HG03039 (cell line): ENCODE measurements around the gene C11orf58.
A peak's percentile ranks its signal among the peaks of the same experiment; 100 is the strongest.

Experiments used
- ATAC-seq: cut with Tn5 transposase; IDR thresholded peaks from one replicate; pipeline ENCODE4 v1.9.1; 2021; ENCODE audit warnings: mild to moderate bottlenecking, moderate library complexity; ENCODE audit not compliant: unreplicated experiment

Gene C11orf58

DNA sequence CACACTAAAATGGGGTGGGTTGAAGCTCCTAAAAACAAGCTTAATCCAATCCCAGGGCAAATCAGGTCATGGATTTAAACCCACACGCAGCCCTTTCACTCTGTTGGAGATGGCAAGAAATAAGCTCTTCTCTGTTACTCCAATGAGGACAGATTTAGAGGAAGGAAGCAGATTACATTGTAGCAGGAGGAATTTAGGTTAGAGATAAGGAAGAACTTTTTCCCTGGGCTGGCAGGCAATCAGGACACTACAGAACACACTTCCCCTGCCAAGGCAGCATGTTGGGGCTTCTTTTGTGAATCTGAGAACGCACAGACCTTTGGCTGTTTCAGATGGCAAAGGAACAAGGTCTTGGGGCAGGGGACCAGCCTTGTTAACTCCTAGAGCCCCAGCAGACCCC is 46.2 kb downstream of the C11orf58 start:
- ATAC-seq: no peak

DNA sequence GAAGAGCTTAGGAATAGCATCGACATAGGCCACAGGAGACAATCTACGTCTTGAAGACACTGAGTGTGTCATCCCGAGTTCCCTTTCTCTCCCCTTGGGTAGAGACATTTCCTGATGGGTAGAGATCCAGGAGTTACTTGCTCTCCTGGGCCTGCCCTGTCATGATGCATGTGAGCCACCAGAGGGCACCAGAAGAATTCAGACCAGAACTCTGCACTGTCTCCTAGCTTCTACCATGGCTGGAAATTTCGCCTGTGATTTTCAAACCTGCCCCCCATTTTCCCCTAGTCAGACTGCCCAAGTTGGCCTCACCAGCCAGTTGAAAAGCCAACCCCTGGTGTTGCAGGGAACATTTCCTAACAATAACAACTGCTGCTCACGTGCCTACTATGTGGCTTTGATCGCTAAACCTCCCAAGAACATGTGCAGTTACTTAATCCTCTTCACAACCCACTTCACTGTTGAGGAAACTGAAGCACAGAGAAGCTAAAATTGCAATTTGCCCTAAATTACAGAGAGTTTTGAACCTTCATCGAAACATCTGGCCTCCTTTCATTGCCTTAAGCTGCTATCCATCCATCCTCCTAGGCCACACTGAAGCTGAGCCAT is 47.2 kb downstream of the C11orf58 start:
- peak; percentile 83 for ATAC-seq

DNA sequence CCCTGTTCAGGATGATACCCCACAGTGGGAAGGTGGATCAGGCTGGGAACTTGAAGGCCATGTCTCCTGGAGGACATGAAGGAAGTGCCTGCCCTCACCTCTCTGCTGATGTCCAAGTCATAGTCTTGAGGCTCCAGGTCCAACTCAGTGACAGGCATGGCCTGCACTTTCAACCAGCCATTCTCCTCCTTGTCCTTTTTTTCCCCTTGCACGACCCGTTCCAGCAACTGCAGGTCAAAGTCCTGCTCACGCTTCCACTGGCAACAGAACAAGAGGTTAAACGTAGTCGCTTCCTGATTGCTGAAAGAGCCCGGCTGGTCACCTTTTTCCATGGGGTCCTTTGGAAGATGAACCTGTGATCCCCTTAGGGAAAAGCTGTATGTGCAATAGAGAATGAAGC is 47.7 kb downstream of the C11orf58 start:
- no peak for ATAC-seq

DNA sequence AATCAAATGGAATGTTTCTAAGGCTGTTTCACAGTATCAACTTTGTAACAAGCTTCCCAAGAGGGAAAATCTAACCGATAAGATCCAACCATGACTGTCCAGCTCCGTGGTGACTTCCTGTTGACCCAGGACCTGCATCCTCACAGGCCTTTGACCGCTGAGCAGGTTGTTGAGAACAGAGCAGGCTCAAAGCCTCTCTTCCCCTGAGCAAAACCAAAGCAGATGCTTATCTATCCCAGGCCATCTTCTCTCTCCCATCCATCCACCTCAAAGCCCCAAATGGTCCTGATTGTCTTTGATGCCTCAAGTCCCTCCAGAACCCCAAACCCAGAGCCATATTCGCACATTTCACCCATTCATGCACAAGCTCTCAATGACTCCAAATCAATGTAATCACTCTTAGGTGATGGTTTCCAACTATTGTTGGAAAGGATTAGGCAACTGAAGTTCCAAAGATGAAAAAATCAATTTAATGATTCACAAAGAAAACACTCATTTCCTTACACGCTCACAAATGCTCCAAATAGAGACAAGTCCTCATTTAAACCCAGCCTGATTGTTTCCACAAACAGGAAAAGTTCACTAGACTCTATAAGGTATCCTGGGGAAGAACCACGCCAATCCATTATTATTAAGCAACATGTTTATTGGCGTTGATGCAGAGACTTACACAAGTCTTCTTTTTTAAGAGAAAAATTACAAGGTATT is 48.7 kb downstream of the C11orf58 start:
- ATAC-seq: no peak

DNA sequence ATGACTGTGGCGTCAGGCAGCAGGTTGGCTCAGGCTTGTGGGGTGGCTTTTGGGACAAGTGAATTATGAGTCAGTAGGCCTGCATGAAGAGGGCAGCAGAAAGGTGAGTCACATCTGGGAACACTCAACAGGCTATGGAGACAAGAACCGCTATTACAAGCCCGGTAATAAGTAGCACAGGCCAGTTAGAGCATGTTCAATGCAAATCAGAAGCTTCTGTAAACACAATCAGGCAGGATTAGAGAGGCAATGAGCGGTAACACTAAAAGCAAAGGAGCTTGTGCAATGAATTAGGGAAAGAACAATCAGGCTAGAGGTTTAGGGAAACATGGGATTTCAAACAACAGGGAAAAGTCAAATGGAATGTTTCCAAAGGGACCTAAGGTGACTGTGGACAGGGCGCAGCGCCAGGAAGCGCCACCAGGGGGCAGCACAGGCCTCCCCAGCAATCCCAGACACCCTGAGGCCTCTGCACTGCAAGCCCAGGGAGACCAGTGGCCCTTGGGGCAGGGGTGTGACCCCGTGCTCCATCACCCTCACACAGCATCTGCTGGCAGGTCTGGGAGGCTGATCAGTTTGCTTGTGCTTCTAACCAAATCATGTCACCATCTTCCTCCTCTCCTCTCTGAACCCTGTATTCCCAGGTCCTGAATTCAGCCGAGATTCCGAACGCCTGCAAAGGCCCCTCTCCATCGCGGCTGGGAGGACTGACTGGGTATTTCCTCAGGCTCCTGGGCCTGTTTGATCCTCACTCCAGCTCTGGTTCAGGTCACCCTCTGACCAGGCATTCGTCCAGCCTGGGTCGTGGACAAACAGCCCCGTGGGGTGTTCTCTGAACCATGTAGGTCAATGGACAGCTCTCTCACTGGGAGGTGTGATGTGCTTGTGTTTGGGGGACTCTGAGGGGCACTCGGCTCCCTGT is 50.0 kb downstream of the C11orf58 start:
- ATAC-seq: no peak

DNA sequence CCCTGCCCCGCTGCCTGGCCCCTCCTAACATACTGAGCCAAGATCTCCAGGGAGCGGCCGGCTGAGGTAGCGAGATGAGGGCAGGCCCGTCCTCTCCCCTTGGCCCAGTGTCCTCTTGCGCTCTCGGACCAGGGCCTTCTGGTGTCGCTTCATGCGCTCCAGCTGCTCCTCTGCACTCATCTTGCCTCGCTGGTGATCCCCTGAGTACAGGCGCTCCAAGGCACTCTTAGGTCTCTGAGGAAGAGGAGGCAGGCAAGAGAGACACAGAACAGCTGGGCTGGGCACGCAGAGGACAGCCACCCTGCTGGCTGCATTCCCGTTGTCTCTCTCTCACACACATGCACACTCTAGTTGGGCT is 50.6 kb downstream of the C11orf58 start:
- ATAC-seq: no peak

DNA sequence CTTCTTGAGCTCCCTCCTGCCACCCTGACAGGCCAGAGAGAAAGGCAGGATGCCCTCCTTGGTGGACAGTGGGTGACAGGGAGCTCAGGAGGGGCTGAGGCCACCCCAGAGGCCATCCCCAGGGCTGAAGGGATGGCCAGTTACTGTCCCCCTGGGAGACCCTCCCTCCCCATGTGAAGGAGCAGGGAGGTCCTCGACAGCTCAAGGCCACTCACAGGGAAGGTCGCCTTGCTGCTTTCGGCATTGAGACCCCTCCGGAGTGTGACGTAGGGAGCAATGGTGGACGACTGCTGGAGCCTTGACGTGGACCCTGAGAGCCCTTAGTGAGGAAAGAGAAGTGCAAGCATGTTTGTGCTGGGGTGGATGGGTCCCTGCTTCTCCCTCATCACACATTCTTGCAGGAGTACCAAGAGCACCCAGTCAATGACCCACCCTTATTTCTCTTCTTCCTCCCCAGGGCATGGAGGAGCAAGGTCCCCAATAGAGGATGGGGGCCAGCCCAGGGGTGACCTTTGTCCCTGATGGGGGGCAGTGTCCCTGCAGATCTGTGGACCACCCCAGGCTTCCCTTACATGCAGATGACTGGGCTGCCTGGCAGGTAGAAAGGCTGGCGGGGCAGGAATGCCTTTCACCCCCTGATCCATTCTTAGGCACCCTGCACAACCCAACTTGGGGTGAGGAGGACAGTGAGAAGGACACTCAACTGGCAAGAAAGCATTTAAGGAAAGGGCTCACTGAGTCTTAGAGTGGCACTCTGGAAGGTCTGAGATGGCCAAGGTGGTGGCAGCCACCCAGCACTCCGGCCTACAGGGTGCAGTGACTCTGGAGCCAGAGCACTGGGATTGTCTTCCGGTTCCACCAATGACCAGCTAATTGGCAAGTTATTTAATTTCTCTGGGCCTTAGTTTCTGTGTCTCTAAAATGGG is 51.4 kb downstream of the C11orf58 start:
- no peak for ATAC-seq

DNA sequence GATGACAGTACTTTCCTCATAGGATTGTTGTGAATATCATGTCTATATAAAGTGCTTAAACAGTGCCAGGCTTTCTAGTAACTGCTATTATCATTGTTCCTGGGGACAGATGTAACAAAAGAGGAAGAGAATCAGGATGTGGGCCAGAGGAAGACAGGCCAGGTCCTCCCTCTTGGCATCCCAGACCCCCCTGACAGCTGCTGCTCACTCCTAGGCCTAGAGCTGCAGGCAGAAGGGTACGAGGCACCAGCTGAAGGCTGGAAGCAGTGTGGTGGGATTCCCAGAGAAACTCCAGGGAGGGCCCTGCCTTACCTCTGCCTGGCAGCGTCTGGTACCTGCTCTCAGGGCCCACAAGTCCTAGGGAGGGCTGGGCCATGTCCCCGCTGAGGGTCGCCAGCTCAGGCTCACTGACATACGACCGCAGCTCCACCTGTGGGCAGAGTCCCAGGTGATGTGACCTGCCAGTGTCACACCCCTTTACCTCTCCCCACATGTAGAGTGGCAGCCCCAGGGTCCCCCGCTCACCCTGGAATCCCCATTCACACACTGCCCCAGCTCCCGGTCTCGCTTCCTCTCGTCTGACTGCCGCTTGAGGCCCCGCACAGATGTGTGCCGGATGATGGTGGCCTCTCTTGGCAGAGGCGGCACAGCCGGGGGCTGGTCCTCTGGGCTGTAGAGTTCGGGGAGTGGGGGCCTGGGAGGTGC is 52.2 kb downstream of the C11orf58 start:
- ATAC-seq: no peak

DNA sequence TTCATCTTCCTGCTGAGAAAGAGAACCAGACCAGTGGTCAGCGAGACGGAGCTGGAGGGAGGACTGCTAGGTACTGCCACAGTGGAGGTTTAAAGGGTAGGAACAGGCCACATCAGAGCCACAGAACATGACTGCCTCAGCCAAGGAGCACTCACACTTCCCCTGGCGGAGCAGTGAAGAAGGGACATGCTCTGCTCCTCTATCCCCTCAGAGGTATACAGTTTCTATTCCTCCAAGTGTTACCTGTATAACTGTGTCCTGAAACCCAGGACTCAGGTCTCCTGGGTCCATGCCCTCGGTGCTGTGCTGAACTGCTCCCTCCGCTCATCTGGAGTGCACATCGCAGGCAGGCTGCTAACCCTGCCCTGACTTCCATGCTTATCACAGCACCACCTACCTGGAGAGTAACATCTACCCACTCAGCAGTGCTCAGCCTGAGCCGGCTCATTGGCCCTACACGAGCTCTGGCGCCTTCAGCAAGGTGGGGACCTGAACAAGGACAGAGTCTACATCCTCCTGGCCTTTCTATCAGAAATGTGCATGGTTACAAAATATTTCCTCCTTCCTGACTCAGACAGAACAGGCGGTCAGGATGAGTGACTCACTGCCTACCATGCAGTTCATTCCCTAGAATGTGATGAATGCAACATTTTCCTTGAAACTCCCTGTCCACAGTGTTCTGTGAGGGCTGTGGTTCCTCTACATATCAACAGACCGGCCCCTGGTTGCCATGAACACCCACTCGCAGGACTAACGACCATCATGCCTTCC is 52.9 kb downstream of the C11orf58 start:
- no peak for ATAC-seq

DNA sequence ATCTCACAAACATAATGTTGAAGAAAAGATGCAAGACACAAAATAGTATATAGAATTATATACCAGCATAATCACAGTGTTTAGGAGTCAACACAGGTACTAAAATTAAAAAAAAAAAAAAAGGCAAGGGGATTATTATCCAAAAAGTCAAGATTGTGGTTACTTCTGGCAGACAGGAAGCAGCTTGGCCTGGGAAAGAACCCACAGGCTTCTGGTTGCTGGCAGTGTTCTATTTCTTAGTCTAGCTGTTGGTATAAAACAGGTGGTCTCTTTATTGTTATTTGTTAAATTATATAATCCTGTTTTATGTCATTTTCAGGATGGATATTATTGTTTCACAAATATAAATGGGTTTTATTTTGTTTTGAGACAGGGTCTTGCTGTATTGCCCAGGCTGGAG is 54.0 kb downstream of the C11orf58 start:
- no peak for ATAC-seq

DNA sequence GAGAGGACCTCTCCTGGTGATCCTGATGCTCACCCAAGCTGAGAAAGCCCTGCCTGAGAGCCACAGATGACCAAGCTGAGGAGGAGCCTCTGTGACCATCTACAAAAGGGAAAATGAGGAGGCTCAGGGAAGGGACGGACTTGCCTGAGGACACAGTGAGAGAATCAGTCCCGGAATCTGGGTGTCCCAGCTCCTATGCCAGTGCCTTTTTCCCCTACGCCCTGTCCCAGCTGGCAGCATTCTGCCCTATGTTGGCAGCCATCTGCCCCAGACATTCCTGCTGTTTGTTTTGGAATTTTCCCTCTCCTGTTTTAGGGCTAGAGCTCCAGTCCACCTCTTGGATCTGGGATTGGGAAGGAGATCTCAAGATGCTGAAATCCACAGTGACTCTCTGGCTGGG is 54.6 kb downstream of the C11orf58 start:
- ATAC-seq: no peak

DNA sequence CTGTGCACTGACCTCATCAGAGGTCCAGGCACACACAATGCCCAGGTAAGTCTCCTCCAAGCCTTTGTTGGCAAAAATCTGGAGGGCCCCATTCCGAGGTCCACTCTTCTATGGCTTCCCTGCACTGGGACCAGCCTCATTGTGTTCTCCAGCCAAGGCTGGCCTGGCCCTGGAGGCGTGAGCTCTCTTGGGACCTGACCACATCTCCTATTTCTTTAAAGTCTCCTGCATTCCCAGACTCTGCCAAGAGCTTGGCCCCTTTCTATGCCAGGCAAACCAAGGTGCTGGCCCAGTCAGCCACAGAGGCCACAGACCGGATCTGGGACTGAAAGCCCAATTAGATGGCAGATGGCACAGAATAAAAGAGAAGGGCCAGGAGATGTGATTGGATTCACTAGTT is 55.1 kb downstream of the C11orf58 start:
- ATAC-seq: no peak

DNA sequence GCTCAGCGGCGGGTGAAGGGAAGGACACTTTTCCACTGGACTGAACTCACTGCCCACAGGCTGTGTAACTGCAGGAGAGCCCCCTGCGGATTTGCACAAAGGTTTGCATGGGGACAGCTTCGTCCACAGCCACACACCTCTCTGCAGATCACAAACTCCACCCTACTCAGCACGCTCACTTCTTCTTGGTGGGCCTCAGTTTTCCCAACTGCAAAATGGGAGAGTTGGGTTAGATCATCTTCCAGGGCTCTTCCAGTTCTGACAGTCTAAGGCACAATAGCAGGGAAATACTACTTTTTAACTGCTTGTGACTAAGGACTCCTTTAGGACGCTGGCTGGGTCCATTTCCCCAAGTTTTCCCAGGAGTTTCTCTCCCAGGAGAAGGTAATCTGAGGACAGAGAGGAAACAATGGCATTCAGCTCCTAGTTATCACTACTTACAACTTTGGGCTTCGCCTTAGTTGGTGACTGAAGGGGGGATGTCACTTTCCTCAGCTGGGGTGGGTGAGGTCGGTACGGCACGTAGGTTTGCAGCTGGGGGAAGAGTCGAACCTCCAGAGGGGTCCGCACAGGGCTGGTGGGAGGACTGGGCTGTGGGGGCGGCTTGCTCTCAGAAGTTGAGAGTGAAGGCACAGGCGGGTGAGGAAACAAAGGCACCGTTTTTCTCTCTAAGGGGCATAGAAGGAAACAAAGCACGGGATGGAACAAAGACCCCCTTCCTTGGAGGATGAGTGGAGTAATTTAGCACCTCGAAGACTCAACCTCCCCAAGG is 55.8 kb downstream of the C11orf58 start:
- no peak for ATAC-seq

DNA sequence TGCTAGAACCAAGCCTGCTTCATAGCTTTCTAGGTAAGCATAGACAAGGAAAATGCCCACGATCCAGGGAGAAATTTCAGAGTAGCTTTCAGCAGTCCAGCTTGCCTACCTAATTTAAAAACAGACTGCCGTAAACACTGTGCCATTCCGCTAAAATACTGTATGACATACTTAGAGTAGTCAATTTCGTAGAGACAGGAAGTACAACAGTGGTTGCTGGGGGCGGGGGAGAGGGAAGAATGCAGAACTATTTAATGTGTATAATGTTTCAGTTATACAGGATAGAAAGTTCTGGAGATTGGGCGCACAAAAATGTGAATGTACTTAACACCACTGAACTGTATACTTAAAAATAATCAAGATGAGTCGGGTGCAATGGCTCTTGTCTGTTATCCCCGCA is 56.7 kb downstream of the C11orf58 start:
- ATAC-seq: no peak

DNA sequence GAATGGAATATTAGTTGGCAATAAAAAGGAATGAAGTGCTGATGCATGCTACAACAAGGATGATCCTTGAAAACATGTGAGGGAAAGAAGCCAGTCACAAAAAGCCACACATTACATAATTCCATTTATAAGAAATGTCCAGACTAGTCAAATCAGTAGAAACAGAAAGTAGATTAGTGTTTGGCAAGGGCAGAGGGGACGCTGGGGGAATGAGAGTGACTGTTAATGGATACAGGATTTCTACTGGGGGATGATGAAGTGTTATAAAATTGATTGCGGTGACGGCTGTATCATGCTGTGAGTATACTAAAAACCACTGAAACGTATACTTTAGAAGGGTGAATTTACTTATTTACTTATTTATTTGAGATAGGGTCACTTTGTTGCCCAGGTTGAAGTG is 57.9 kb downstream of the C11orf58 start:
- no peak for ATAC-seq

DNA sequence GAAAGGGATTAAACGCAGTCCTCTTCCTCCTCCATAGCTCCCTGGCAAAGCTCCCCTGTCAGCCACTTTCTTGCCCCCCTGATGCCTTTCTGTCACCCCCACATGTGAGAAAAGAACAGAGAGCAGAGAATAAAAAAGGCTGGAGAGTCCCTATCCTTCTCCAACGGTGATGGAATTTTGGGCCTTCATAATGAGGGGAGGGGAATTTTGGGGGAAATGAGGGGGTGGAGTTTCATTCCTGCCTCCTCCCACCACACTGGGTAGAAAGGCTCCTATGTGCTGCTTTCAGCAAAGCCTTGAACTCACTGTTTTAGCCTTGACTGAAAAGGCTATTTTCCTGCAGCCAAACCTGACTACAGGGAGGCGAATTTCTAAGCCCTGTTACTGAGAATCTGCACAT is 59.3 kb downstream of the C11orf58 start:
- ATAC-seq: no peak

DNA sequence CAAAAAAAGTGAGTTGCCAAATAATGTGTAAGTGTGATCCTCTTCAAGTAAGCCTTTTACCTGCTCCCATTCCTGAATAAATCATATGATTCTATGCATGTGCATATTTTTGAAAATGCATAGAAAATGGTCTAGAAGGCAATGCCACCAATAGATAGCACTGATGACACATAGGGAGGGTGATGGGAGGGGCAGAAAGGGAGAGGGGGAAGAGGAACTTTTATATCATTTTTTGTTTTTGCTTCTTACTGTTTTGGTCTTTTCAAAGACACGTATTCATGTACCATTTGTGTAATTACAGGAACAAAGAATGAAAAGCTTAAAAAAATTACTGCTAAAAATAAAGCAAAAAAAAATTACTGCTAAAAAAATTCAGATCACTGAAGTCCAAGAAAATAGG is 60.8 kb downstream of the C11orf58 start:
- ATAC-seq: no peak

DNA sequence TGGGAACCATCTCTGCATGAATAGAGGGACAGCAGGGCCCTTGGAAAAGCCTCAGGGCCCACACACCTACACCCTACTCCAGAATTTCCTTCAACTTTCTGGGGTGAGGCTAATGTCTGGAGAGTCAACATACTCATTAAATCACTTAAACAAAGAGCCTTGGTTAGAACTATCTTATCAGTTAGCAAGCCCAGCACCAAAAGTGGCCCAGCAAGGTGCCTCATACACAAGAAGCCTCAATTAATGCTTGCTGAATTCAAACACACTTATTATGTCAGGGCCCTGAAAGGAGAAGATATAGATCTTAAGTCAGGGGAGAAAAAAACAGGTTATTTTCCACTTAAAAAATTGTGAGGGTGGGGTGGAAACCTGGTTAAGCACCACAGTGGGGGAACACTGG is 61.4 kb downstream of the C11orf58 start:
- ATAC-seq: no peak

DNA sequence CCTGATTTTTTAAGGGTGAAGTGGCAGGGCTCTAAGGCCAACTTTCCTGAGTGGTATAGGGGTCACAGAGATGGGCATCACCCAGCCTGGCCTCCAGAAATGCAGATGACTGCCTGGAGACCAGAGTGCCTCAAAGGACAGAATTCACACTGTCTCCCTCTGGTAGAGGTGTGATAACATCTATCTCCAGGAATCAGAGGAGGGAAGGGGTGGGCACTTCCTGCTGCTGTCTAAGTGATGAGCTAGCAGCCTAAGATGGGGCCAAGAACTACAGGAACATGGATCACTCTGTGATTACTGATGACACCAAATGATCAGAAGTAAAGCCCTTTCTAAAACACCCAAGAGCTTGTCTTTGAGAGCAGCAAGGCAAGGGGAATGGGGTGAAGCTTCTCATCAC is 61.9 kb downstream of the C11orf58 start:
- no peak for ATAC-seq
